B cell (primary cell): ENCODE data around the gene KCNG3. TPM values are rescaled to one million over a fixed set of nuclear protein-coding genes. Genes with fewer than 3 reads are reported as not detected.

ENCODE experiments used
- ATAC-seq: fragments of 200-7000 bp; cut with Tn5 transposase; one replicate; pipeline ENCODE4 v1.10.0; 2021; ENCODE audit warnings: low read depth, mild to moderate bottlenecking, moderate number of reproducible peaks, moderate library complexity
- CTCF ChIA-PET: fragments of 350-600 bp; sonication (Branson Sonifier 250); formaldehyde crosslinking; loops from one replicate; lab custom pipeline; 2021; ENCODE audit warnings: antibody characterized with exemption, inconsistent platforms; lab: Charles Lee
- POLR2A ChIA-PET: fragments of 350-600 bp; sonication (Branson Sonifier 250); formaldehyde crosslinking; loops from one replicate; lab custom pipeline; 2021; ENCODE audit warnings: antibody characterized with exemption; lab: Charles Lee
- DNase-seq: peaks from one replicate; pipeline ENCODE4 v3.0.0; 2013
- H2AFZ ChIP-seq: 2 replicates; pipeline ENCODE4 v1.6.1; 2012; ENCODE audit warnings: mild to moderate bottlenecking, low read depth, low read length; ENCODE audit not compliant: insufficient read depth, poor library complexity, severe bottlenecking
- H3K27ac ChIP-seq, 2 donors: 1 replicate in 1 of 2; 2 replicates in 1 of 2; pipeline ENCODE4 v1.5.1; 2012 to 2013; ENCODE audit warnings: low read length in 2 of 2, mild to moderate bottlenecking in 2 of 2, moderate library complexity in 1 of 2
- H3K27me3 ChIP-seq, 4 experiments: fragments of 200-600 bp in 1 of 4; sonication (generic) in 1 of 4; replicated peaks in 1 of 4; 1 replicate in 2 of 4; 2 replicates in 2 of 4; pipeline versions ENCODE4 v1.6.1 to v1.7.0; 2013 to 2016; ENCODE audit warnings: low read length in 3 of 4, mild to moderate bottlenecking in 2 of 4, mixed read lengths in 1 of 4, moderate library complexity in 1 of 4; ENCODE audit not compliant: insufficient read depth in 4 of 4, control insufficient read depth in 3 of 4; ENCODE audit errors: control extremely low read depth in 1 of 4
- H3K36me3 ChIP-seq, 2 experiments: replicated peaks in 1 of 2; 1 replicate in 1 of 2; 2 replicates in 1 of 2; pipeline versions ENCODE4 v1.6.1 to v1.7.1; 2013; ENCODE audit warnings: low read length in 1 of 2; ENCODE audit not compliant: insufficient read depth in 2 of 2, control insufficient read depth in 1 of 2; ENCODE audit errors: control extremely low read depth in 1 of 2, extremely low read depth in 1 of 2
- H3K4me1 ChIP-seq, 2 donors: fragments of 200-600 bp in 1 of 2; sonication (generic) in 1 of 2; 1 replicate in 1 of 2; 2 replicates in 1 of 2; pipeline versions ENCODE4 v1.5.1 to v1.6.1; 2013 to 2017; ENCODE audit warnings: low read length in 2 of 2; ENCODE audit not compliant: control insufficient read depth in 2 of 2, insufficient read depth in 2 of 2
- H3K4me2 ChIP-seq: replicated peaks from 2 replicates; pipeline ENCODE3; 2012; ENCODE audit warnings: mild to moderate bottlenecking, low read depth, low read length; ENCODE audit not compliant: poor library complexity, severe bottlenecking
- H3K4me3 ChIP-seq, 5 experiments: fragments of 200-600 bp in 1 of 5; sonication (generic) in 1 of 5; 1 replicate in 3 of 5; 2 replicates in 2 of 5; pipeline versions ENCODE4 v1.5.1 to v1.7.0; 2011 to 2016; ENCODE audit warnings: low read length in 4 of 5, mild to moderate bottlenecking in 4 of 5, low read depth in 2 of 5, control low read depth in 1 of 5, moderate library complexity in 1 of 5; ENCODE audit not compliant: insufficient read depth in 1 of 5; ENCODE audit errors: control extremely low read depth in 1 of 5, extremely low read depth in 1 of 5
- H3K79me2 ChIP-seq: fragments of 200-600 bp; sonication (generic); one replicate; pipeline ENCODE4 v1.6.0; 2016; ENCODE audit warnings: low read length; ENCODE audit not compliant: control insufficient read depth, insufficient read depth
- H3K9ac ChIP-seq: fragments of 200-600 bp; sonication (generic); 2 replicates; pipeline ENCODE4 v1.6.1; 2017; ENCODE audit warnings: mild to moderate bottlenecking, low read length, moderate library complexity
- H3K9me3 ChIP-seq, 3 donors: one replicate each; pipeline versions ENCODE4 v1.6.1 to v1.7.1; 2013; ENCODE audit warnings: low read length in 2 of 3; ENCODE audit not compliant: control insufficient read depth in 2 of 3, insufficient read depth in 1 of 3; ENCODE audit errors: control extremely low read depth in 1 of 3
- H4K20me1 ChIP-seq: 2 replicates; pipeline ENCODE4 v1.6.0; 2012; ENCODE audit warnings: mild to moderate bottlenecking, low read length; ENCODE audit not compliant: insufficient read depth, control insufficient read depth, poor library complexity, severe bottlenecking
- H3K27ac Mint-ChIP-seq: one replicate; pipeline ENCODE4 v1.8.0; 2021; ENCODE audit warnings: mixed read lengths
- H3K27me3 Mint-ChIP-seq: one replicate; pipeline ENCODE4 v1.8.0; 2021; ENCODE audit warnings: mixed read lengths
- H3K4me1 Mint-ChIP-seq: one replicate; pipeline ENCODE4 v1.8.0; 2021; ENCODE audit warnings: mixed read lengths
- H3K4me3 Mint-ChIP-seq: one replicate; pipeline ENCODE4 v1.8.0; 2021; ENCODE audit warnings: mixed read lengths
- H3K9me3 Mint-ChIP-seq: one replicate; pipeline ENCODE4 v1.8.0; 2022; ENCODE audit warnings: mixed read lengths; ENCODE audit not compliant: insufficient read depth
- CTCF ChIP-seq: fragments of 200-600 bp; IDR thresholded peaks from one replicate; pipeline ENCODE4 v1.8.0; 2022; ENCODE audit warnings: antibody characterized with exemption, mild to moderate bottlenecking
- EZH2 ChIP-seq: IDR thresholded peaks from 2 replicates; pipeline ENCODE4 v1.6.1; 2012; ENCODE audit warnings: borderline replicate concordance, low read depth, mild to moderate bottlenecking, moderate library complexity, low read length; ENCODE audit not compliant: insufficient read depth, poor library complexity, severe bottlenecking
- WGBS: methylation state at CpG from one replicate; pipeline ENCODE4 v1.1.5; 2013; ENCODE audit warnings: missing lambda C conversion rate; ENCODE audit not compliant: insufficient coverage; 5-methylcytosine and 5-hydroxymethylcytosine counted together
- intact Hi-C: fragments of 100-400 bp; cut with micrococcal nuclease; formaldehyde crosslinking; loops from one replicate; pipeline ENCODE4 v1.10.0; 2022
- polyA minus RNA-seq: library from RNA; depleted of rRNA, polyadenylated mRNA; stranded (reverse); fragments of >200 nt; gene quantifications from 2 replicates; pipeline ENCODE4 v1.2.3, GENCODE V29; 2012
- polyA plus RNA-seq: library from polyadenylated mRNA; depleted of rRNA; stranded (reverse); fragments of >200 nt; gene quantifications from 2 replicates; pipeline ENCODE4 v1.2.3, GENCODE V29; 2012
- total RNA-seq, 2 donors: library from RNA; stranded (reverse); fragments of 120-200 nt in 1 of 2; gene quantifications; 1 replicate in 1 of 2; 2 replicates in 1 of 2; pipeline versions ENCODE4 v1.2.3 to v1.2.4, GENCODE V29; 2013 to 2022

Gene KCNG3, protein sequence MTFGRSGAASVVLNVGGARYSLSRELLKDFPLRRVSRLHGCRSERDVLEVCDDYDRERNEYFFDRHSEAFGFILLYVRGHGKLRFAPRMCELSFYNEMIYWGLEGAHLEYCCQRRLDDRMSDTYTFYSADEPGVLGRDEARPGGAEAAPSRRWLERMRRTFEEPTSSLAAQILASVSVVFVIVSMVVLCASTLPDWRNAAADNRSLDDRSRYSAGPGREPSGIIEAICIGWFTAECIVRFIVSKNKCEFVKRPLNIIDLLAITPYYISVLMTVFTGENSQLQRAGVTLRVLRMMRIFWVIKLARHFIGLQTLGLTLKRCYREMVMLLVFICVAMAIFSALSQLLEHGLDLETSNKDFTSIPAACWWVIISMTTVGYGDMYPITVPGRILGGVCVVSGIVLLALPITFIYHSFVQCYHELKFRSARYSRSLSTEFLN
- not detected in 2 replicates for total RNA-seq
- total RNA-seq (2013), result not detected
- not detected in 2 replicates for polyA plus RNA-seq
- not detected in 2 replicates for polyA minus RNA-seq

- Histone ChIP-seq H3K79me2 (no peaks in the 10 kb centered on the region), H3K4me3 (peak within 1 kb of the TSS; percentile 46 to 62 (median 52)), H3K9me3 (peaks cover 0 to 15% (median 0%) of the 10 kb centered on the region in 3 donors), H3K9ac (peak within 1 kb of the TSS; percentile 72), H3K27ac (no peak within 1 kb of the TSS), H3K27me3 (peaks cover 0 to 33% (median 24%) of the 10 kb centered on the region in 4 experiments), H3K4me2 (peak within 1 kb of the TSS; percentile 98), H3K36me3 (no peaks in the 10 kb centered on the region), H2AFZ (peak within 1 kb of the TSS; percentile 78), H4K20me1 (no peaks in the 10 kb centered on the region), H3K4me1 (peaks cover 11 to 14% of the 10 kb centered on the region in 2 donors)
- intact Hi-C loops, result loop anchor here (2.0 kb wide), 1 partner anchor 133 kb away; the partner anchor contains the start of gene COX7A2L
- H3K4me3 Mint-ChIP-seq, result peak within 1 kb of the TSS; percentile 92
- ChIA-PET CTCF (interaction anchor here (9.8 kb wide), 1 partner anchor 170 kb away, joined by 89 read pairs; no protein-coding TSS in a partner anchor), POLR2A (no interaction called here)
- H3K27me3 Mint-ChIP-seq, result peaks cover 31% of the 10 kb centered on the region
- DNase-seq (peak; percentile 71), ATAC-seq (peak; percentile 73)
- 5% methylated on average over 121 of the region's 123 CpGs for WGBS
- H3K4me1 Mint-ChIP-seq, result peaks cover 10% of the 10 kb centered on the region
- H3K9me3 Mint-ChIP-seq, result no peaks in the 10 kb centered on the region
- TF ChIP-seq EZH2 (no peak), CTCF (no peak)
- H3K27ac Mint-ChIP-seq, result peak within 1 kb of the TSS; percentile 12
These were observed at the start of gene KCNG3 for GRCh38 chr2:42493468-42494354. TSS of gene KCNG3 (minus strand) at chr2:42493982. CDS start at chr2:42493501, 481 bp downstream.
